AG04449 (cell line): ENCODE data around the gene TALDO1.

Source experiments
- CTCF ChIA-PET: fragments of 350-600 bp; formaldehyde crosslinking; extraction: SDS; loops from one replicate; lab custom pipeline; 2021; ENCODE audit warnings: antibody characterized with exemption; lab: Yijun Ruan, JAX
- POLR2A ChIA-PET: fragments of 400-600, 350-600 bp; formaldehyde crosslinking; extraction: SDS; loops from one replicate; lab custom pipeline; 2020; ENCODE audit warnings: antibody characterized with exemption, inconsistent platforms; lab: Yijun Ruan, JAX
- DNase-seq: peaks from one replicate; pipeline ENCODE4 v3.0.0-alpha.2; 2010; ENCODE audit warnings: low read depth, low spot score
- H3K4me3 ChIP-seq: 2 replicates; pipeline ENCODE4 v1.5.1; 2011; ENCODE audit warnings: low read depth, mild to moderate bottlenecking, control low read depth, low read length
- CTCF ChIP-seq: IDR thresholded peaks from one replicate; pipeline ENCODE4 v1.5.1; 2011; ENCODE audit warnings: mild to moderate bottlenecking, moderate library complexity, low read length, control low read depth, inconsistent platforms; ENCODE audit not compliant: insufficient read depth; ENCODE audit errors: missing control alignments

Gene TALDO1

GRCh38 chr11:764322-765024 is 17.2 kb downstream of the TALDO1 start:
- CTCF ChIA-PET = interaction anchor here (0.6 to 4.8 kb wide), 5 partner anchors 12 to 53 kb away, joined by 3 to 25 read pairs (median 6); partner anchors contain the start of genes GATD1 and TALDO1
- POLR2A ChIA-PET = interaction anchor here (1.0 to 1.6 kb wide), 4 partner anchors 11 to 58 kb away, joined by 3 read pairs; partner anchors contain the start of gene TALDO1
- no peak for DNase-seq
- H3K4me3 ChIP-seq = no peak overlapping the region
- TF ChIP-seq CTCF = no peak

- ChIA-PET POLR2A (interaction anchor here (0.6 to 1.4 kb wide), 2 partner anchors 44 to 58 kb away, joined by 3 to 4 read pairs; no protein-coding TSS in a partner anchor), CTCF (interaction anchor here (1.0 to 4.8 kb wide), 5 partner anchors 12 to 211 kb away, joined by 3 to 25 read pairs (median 6); partner anchors contain the start of gene GATD1)
- H3K4me3 ChIP-seq = no peak overlapping the region
- DNase-seq = no peak
- peak; percentile 68 for TF ChIP-seq CTCF
These were observed 17.9 kb downstream of the TALDO1 start for GRCh38 chr11:765025-765801.

- TF ChIP-seq CTCF = no peak
- no peak overlapping the region for H3K4me3 ChIP-seq
- POLR2A ChIA-PET = interaction anchor here (0.6 kb wide), 1 partner anchor 43 kb away, joined by 4 read pairs; no protein-coding TSS in a partner anchor
- CTCF ChIA-PET = interaction anchor here (1.0 to 4.8 kb wide), 4 partner anchors 11 to 211 kb away, joined by 3 to 25 read pairs (median 5); partner anchors contain the start of gene GATD1
- DNase-seq = no peak
These were observed 18.5 kb downstream of the TALDO1 start for GRCh38 chr11:765802-766091.

GRCh38 chr11:766106-766935 is 19.1 kb downstream of the TALDO1 start:
- no peak for TF ChIP-seq CTCF
- H3K4me3 ChIP-seq = no peak overlapping the region
- ChIA-PET POLR2A (interaction anchor here (0.6 kb wide), 1 partner anchor 43 kb away, joined by 4 read pairs; no protein-coding TSS in a partner anchor), CTCF (interaction anchor here (1.0 to 4.8 kb wide), 4 partner anchors 11 to 212 kb away, joined by 3 to 25 read pairs (median 5); partner anchors contain the start of gene GATD1)
- no peak for DNase-seq

- no peak for DNase-seq
- no peak for TF ChIP-seq CTCF
- ChIA-PET CTCF (interaction anchor here (4.8 kb wide), 1 partner anchor 10 kb away, joined by 25 read pairs; the partner anchor contains the start of gene GATD1), POLR2A (no interaction called here)
- no peak overlapping the region for H3K4me3 ChIP-seq
These were observed 19.6 kb downstream of the TALDO1 start for GRCh38 chr11:766936-767210.
